ENCODE data around the gene HSPA12B. TPM values are rescaled to one million over a fixed set of nuclear protein-coding genes. Genes with fewer than 3 reads are reported as not detected.
"Not testable (repeated sequence)": the region's sequence is repeated elsewhere in the genome, so short reads cannot be mapped to it uniquely, and the experiment has no call there.

Gene HSPA12B
- polyA plus RNA-seq, 4 donors: 14.4 to 19.7 (median 16.4) TPM

GRCh38 chr20:3783511-3784195, 51.2 kb downstream of the HSPA12B start:
- DNase-seq (ENCODE audit: low read depth in 4 of 4, low spot score in 2 of 4): no peak

GRCh38 chr20:3784216-3784853, 51.9 kb downstream of the HSPA12B start:
- DNase-seq (ENCODE audit: low read depth in 4 of 4, low spot score in 2 of 4): no peak

DNA sequence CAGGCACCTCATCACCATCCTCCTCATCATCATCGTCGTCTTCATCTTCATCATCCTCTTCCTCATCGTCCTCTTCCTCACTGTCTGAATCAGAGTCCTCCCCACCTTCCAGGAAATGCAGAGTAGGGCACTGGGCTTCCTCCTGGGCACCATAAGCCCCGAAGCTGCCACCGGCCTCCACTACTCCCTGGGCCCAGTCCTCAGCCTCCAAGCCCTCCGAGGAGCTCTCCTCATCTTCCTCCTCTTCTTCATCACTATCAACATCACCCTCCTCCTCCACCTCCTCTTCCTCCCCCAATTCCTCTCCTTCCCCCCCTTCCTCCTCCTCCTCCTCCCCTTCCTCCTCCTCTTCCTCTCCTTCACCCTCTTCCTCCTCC, 52.4 kb downstream of the HSPA12B start:
- no peak for DNase-seq (ENCODE audit: low read depth in 4 of 4, low spot score in 2 of 4)

DNA sequence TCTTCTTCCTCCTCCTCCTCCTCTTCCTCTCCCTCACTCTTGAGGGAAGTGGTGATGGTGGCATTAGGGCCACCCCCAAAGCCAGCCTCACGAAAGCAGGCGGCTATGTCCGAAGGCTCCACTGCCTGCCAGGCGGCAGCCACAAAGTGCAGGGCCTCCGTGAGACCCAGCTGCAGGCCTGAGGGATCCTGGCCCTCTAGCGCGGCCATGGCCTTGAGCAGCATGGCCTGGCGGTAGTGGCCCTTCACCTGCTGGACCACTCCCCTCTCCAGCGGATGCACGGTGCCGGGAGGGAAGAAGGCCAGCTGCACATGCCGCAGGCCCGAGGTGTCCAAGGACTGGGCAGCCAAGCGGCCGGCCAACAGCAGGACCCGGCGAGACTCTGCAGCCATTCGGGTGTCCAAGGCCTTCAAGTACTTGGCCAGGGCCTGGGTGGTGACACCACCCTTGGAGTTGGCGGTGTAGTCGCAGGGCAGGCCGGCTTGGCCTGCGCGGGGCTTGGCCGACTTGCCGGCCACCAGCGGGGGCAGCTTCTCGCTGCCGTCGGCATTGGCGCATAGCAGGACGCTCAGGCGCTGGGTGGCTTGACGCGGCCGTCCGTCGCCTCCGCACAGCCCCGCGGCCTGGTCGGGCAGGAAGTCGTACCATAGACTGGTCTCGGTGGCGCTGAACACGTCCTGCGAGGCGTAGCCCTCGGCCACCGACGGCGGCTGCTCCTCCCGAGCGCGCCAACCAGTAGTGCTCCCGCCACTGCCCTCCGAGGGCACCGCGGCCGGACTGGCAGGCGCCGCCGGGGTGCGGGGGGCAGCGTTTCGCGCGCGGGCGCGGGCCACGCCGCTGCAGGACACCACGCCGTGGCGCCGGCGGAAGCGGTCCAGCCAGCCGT, 53.0 kb downstream of the HSPA12B start:
- DNase-seq (ENCODE audit: low read depth in 4 of 4, low spot score in 2 of 4): no peak

GRCh38 chr20:3786126-3786484, 53.6 kb downstream of the HSPA12B start:
- DNase-seq (ENCODE audit: low read depth in 4 of 4, low spot score in 2 of 4): no peak

DNA sequence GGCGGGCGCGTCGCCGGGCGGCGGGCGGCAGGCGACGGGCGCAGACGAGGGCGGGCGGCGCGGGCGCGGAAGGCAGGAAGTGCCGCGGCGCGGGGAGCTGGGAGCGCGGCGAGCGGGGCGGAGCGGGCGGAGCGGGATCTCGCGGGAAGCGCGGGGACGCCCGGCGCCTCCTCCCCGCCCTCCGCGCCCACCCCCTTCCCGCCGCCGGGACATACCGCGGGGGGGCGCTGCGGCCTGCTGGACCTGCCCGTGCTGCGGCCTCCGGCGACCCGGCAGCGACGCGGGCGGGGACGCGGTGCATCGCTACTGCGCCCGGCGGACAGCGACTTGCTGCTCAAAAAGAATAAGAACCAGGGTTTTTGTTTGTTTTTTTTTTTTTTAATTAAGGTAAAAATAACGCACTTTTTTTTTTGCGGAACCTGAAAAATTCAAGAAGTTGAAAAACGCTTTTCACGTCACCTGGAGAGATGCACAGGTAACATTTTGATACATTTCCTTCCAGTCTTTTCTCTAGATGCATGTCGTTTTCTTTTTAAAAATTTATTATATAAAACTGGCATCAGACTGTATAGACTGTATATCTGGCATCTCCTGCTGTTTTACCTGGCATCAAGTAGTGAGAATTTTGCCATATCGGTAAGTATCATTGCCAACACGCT, 54.3 kb downstream of the HSPA12B start, which contains the start of gene CENPB:
Gene CENPB, minus strand, starts transcription at position 76 of the 659 bp plus-strand sequence. CDS start 257 bp downstream, outside the sequence.
- DNase-seq (ENCODE audit: low read depth in 4 of 4, low spot score in 2 of 4): peak in 1 of 4 donors; percentile 79

DNA sequence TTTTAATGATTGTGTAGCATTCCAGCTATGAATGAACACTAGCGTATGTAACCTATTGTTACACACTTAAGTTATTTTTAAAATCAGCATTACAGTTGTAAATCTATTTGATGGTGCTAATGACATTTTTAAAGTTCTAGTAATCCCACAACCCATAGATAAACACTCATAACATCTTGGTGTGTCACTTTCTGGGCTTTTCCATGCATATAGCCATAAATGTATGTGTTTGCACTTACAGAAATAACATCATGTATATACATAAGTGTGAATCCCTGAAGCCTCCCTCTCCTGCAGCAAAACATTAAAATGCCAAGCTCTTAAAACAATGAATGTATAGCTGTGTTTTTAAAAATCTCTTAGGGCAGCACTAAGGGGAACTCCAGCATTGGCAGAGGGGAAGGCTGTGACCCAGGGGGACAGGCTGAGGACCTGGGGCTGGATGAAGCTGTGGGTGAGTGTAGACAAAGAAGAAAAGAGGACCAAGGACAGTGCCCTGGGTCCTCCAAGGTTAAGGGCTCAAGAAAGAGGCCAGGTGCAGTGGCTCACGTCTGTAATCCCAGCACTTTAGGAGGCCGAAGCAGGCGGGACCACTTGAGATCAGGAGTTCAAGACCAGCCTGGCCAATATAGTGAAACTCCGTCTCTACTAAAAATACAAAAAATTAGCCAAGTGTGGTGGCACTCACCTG, 55.0 kb downstream of the HSPA12B start:
- DNase-seq (ENCODE audit: low read depth in 4 of 4, low spot score in 2 of 4): no peak

GRCh38 chr20:3788685-3789155, 56.2 kb downstream of the HSPA12B start:
- no peak for DNase-seq (ENCODE audit: low read depth in 4 of 4, low spot score in 2 of 4)

GRCh38 chr20:3789201-3789600, 56.7 kb downstream of the HSPA12B start:
- not testable (repeated sequence) for DNase-seq (ENCODE audit: low read depth in 4 of 4, low spot score in 2 of 4)

GRCh38 chr20:3794168-3794567, 61.7 kb downstream of the HSPA12B start:
- not testable (repeated sequence) for DNase-seq (ENCODE audit: low read depth in 4 of 4, low spot score in 2 of 4)

GRCh38 chr20:3794701-3795420, 62.4 kb downstream of the HSPA12B start:
- DNase-seq (ENCODE audit: low read depth in 4 of 4, low spot score in 2 of 4): no peak

DNA sequence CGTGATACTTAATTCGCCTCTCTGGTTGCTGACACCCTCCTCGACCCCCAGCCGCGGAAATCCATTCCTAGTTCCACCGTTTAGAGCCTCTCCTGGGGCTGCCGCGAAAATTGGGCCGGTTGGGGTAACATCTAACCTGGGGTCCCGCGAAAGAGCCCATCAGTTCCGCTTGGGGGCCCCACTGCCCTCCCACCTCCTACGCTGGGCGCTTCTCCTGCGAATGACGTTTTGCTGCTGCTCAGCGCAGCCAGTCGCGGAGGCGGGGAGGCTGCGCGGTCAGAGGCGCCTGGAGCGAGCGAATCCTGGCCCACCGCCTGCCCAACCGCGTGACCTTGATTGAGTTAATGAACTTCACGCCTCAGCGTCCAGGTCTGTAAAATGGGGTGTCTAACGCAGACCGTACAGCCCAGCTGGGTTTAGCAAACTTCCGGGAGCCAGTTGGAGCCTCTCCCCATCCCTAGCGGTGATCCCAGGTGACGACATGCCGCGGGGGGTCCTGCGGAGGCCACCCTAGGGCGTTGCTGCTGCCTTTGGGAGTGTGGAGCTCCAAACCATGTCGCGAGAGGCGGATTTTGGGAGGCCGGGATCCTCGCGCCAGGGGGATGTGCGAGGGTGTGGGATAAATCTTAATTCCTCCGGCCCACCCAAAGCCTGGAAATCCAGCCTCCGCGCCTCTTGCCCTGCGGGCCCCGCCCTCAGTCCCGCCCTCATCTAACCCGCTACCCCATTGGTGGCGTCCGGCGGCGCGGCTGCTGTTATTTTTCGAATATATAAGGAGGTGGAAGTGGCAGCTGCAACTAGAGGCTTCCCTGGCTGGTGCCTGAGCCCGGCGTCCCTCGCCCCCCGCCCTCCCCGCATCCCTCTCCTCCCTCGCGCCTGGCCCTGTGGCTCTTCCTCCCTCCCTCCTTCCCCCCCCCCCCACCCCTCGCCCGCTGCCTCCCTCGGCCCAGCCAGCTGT, 63.3 kb downstream of the HSPA12B start, which contains the start of gene CDC25B:
Gene CDC25B, plus strand, starts transcription at position 800 of the 958 bp plus-strand sequence. CDS start 222 bp downstream, outside the sequence.
- DNase-seq (ENCODE audit: low read depth in 4 of 4, low spot score in 2 of 4): peak in 3 of 4 donors; percentile 75 to 87 (median 82)

GRCh38 chr20:3796477-3797225, 64.2 kb downstream of the HSPA12B start:
- DNase-seq (ENCODE audit: low read depth in 4 of 4, low spot score in 2 of 4): no peak

GRCh38 chr20:3797226-3797545, 64.7 kb downstream of the HSPA12B start:
- DNase-seq (ENCODE audit: low read depth in 4 of 4, low spot score in 2 of 4): no peak

DNA sequence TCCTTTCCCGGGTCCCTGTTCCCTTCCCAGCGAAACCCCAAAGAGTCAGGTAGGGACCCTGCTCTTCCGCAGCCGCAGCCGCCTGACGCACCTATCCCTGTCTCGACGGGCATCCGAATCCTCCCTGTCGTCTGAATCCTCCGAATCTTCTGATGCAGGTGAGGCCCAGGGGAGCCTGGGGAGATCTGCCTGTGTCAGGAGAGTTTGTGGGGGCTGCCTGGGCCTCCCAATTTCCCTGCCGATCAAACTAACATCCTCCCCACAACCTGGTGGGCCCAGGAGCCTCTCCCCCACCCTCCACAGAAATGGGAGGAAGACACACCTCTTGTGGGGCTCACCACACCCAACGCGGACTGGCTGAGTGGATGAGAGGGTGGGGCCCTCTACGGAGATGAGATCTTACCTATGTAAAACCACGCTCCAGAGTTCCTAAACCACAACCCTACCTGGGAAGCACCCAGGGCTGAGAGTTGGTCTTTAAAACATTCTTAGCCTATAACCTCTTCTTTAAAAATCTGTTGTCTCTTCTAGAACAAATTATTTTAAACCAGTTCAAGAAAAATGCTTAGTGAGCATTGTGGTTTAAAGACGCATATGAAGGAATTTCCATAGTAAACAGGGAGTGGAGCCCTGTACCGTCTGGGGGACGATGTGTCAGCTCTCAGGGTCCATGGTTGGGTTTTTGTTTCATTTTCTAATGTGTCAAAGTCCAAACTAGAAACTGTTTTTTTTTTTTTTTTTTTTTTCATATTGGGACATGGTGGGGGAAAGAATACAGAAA, 65.3 kb downstream of the HSPA12B start:
- no peak for DNase-seq (ENCODE audit: low read depth in 4 of 4, low spot score in 2 of 4)

DNA sequence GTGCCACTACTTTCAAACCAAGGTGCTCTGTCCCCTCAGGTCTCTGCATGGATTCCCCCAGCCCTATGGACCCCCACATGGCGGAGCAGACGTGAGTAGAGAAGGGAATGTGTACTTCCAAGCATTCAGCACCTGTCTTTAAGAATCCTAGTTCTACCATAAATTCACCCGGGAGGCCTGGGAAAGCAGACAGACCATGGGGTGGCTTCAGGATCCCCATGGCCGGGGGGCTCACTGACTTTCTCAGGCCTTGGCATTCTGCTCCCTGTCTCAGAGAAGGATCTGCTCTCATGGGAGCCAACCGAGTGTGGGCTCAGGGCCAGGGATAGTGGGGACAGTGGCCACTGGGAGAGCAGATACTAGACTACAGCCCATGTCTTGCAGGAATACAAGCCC, 65.9 kb downstream of the HSPA12B start:
- no peak for DNase-seq (ENCODE audit: low read depth in 4 of 4, low spot score in 2 of 4)

- DNase-seq (ENCODE audit: low read depth in 4 of 4, low spot score in 2 of 4): no peak
Observed at GRCh38 chr20:3798908-3799248, 66.4 kb downstream of the HSPA12B start.

Measured in left renal cortex interstitium (tissue), 4 donors.